ENCODE measurements around the gene MAPK7. TPM values are rescaled to one million over a fixed set of nuclear protein-coding genes. Genes with fewer than 3 reads are reported as not detected.

MAPK7 gene
- total and polyA plus RNA-seq, 8 donors, result 19.8 to 33.8 (median 24.3) TPM

DNA sequence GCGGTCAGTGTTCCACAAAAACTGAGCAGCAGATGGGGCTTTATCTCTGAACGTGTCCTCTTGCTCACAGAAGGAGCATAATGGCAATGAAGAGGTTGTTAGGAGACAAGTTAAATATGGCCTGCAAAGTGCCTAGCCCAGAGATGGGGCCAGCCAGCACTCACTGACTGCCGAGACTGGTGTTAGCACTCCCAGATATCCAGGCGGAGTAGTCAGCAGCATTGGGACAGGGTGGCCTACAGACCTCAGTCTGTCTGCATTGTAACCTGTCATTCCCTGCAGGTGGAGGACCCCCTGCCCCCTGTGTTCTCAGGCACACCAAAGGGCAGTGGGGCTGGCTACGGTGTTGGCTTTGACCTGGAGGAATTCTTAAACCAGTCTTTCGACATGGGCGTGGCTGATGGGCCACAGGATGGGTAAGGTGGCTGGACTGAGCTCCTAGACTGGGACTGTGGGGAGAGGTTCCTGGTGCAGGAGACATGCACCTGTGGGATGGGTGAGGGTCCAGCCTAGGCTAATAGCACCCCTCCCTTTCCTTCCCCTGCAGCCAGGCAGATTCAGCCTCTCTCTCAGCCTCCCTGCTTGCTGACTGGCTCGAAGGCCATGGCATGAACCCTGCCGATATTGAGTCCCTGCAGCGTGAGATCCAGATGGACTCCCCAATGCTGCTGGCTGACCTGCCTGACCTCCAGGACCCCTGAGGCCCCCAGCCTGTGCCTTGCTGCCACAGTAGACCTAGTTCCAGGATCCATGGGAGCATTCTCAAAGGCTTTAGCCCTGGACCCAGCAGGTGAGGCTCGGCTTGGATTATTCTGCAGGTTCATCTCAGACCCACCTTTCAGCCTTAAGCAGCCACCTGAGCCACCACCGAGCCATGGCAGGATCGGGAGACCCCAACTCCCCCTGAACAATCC, 4.5 kb downstream of the MAPK7 start:
- TF ChIP-seq, protein P1, sequence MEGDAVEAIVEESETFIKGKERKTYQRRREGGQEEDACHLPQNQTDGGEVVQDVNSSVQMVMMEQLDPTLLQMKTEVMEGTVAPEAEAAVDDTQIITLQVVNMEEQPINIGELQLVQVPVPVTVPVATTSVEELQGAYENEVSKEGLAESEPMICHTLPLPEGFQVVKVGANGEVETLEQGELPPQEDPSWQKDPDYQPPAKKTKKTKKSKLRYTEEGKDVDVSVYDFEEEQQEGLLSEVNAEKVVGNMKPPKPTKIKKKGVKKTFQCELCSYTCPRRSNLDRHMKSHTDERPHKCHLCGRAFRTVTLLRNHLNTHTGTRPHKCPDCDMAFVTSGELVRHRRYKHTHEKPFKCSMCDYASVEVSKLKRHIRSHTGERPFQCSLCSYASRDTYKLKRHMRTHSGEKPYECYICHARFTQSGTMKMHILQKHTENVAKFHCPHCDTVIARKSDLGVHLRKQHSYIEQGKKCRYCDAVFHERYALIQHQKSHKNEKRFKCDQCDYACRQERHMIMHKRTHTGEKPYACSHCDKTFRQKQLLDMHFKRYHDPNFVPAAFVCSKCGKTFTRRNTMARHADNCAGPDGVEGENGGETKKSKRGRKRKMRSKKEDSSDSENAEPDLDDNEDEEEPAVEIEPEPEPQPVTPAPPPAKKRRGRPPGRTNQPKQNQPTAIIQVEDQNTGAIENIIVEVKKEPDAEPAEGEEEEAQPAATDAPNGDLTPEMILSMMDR (IDR thresholded peaks at IDR 0.05), result no peak
- H3K27me3 ChIP-seq, result no peaks in the 10 kb centered on the region
- no peaks in the 10 kb centered on the region for H3K9me3 ChIP-seq
- H3K4me1 ChIP-seq, result peaks cover 24 to 73% of the 10 kb centered on the region in 2 donors
- DNase-seq (peak in 1 of 4 donors; percentile 31), ATAC-seq (no peak)
- H3K4me3 ChIP-seq, result no peak overlapping the region
- no peak overlapping the region for H3K27ac ChIP-seq
- intact Hi-C loops (cut with DNase I), result no loop called here
- H3K36me3 ChIP-seq, result peaks cover 0 to 65% of the 10 kb centered on the region in 2 donors

DNA sequence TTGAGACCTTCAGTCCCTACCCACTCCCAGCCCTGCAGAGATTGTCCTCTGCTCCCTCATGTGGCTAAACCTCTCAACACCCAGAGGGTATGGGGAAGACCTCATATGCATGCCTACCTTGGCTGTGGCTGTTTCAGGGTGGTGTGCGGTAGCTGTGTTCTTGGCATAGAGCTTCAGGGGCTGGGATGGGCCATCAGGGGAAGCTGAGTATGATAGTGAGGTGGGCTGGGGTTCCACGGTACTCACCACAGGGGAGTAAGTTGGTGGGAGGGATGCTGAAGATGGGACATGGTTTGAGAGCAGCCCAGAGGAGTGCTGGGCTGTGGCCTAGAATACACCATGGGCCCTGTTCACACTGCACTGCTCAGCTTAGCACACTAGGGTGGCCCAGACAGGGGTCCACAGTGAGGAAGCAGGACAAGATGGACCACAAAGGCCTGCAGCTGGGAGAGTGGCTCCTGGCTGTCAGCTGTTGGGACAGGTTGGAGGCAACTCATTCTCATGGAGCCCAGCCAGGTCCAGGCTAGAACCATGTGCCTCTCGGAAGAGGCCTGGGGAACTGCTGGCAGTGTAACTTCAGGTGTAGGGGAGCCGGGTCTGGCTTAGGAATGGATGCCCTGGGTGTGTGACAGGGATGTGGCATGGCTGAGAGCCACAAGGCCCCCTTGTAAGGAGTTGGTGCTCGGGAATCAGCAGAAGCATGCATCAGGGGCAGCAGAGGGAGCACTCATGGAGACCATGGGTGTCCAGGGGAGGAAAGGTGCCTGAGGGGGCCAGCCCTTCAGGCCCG, 5.6 kb downstream of the MAPK7 start:
- intact Hi-C loops (cut with DNase I), result no loop called here
- ATAC-seq (no peak), DNase-seq (peak in 1 of 4 donors; percentile 34)
- Histone ChIP-seq H3K4me3 (no peak overlapping the region), H3K27me3 (no peaks in the 10 kb centered on the region), H3K36me3 (peaks cover 0 to 65% of the 10 kb centered on the region in 2 donors), H3K27ac (peak overlapping the region in 1 of 2 donors; percentile 72), H3K9me3 (no peaks in the 10 kb centered on the region), H3K4me1 (peaks cover 30 to 81% of the 10 kb centered on the region in 2 donors)
- TF ChIP-seq, protein P1 (IDR thresholded peaks at IDR 0.05), result no peak

DNA sequence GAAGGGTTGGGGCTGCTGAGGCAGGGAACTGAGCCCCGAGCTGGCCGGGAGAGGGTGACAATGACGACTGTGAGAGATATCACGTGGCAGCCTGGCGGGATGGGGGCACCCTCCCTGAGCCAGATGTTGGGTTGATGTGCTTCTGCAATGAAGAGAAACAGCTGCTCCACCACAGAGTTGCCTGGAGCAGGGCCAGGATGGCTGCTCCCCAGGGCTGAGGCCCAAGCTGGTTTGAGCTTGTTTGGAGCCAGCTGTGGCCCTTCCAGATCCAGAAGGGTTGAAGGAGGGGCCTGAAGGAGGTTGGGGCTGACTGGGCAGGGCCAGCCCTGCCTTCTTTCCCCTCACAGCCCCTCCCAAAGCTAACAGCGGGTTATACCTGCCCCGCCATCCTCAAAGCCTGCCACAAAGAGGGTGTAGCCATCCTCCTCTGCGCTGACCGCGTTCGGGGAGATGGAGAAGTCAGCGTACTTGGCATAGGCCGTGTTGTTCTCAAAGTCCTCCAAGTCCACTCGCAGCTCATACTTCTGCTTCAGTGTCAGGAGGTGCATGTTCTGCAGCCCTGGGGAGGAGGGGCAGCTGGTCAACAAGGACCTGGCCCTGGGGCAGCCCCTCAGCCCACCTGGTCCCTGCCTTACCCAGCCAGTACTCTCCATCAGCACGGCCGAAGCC, 6.6 kb downstream of the MAPK7 start:
- TF ChIP-seq, protein P1 (IDR thresholded peaks at IDR 0.05), result no peak
- no peaks in the 10 kb centered on the region for H3K27me3 ChIP-seq
- H3K4me3 ChIP-seq, result peak overlapping the region in 1 of 2 donors; percentile 6
- intact Hi-C loops (cut with DNase I), result no loop called here
- DNase-seq (peak; percentile 77 to 97 (median 90)), ATAC-seq (peak; percentile 55)
- peaks cover 26 to 78% of the 10 kb centered on the region in 2 donors for H3K4me1 ChIP-seq
- peak overlapping the region in 1 of 2 donors; percentile 72 for H3K27ac ChIP-seq
- H3K36me3 ChIP-seq, result peaks cover 0 to 60% of the 10 kb centered on the region in 2 donors
- H3K9me3 ChIP-seq, result no peaks in the 10 kb centered on the region

DNA sequence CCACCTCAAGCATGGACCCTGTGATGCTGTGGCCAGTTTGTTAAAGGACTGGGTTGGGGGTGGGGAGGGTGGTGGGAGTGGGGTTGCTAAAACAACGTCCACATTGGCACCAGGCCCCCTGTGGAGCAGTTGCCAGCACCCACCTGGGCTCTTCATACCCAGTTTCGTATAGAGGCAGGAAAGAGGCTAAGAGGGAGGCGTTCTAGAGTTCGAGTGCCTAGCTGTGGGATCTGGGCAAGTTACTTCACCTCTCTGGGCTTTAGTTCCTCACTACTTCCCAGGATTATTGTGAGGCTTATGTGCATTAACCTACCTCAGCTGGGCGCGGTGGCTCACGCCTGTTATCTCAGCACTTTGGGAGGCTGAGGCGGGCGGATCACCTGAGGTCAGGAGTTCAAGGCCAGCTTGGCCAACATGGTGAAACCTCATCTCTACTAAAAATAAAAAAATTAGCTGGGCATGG, 7.3 kb downstream of the MAPK7 start:
- ATAC-seq (no peak), DNase-seq (peak in 1 of 4 donors; percentile 33)
- H3K9me3 ChIP-seq, result no peaks in the 10 kb centered on the region
- H3K4me1 ChIP-seq, result peaks cover 26 to 74% of the 10 kb centered on the region in 2 donors
- H3K36me3 ChIP-seq, result peaks cover 0 to 53% of the 10 kb centered on the region in 2 donors
- H3K27ac ChIP-seq, result peak overlapping the region; percentile 63 to 72
- peak overlapping the region; percentile 10 to 25 for H3K4me3 ChIP-seq
- intact Hi-C loops (cut with DNase I), result no loop called here
- TF ChIP-seq, protein P1 (IDR thresholded peaks at IDR 0.05), result no peak
- no peaks in the 10 kb centered on the region for H3K27me3 ChIP-seq
